Activated naive CD4-positive, alpha-beta T cell treated with anti-CD3 and anti-CD28 coated beads, Interleukin-2, amount 50 U/mL, for 72 hours (primary cell): Measurements from ENCODE around the gene ZRANB3. TPM values are rescaled to one million over a fixed set of nuclear protein-coding genes. Genes with fewer than 3 reads are reported as not detected.
"Not testable (repeated sequence)": the region's sequence is repeated elsewhere in the genome, so short reads cannot be mapped to it uniquely, and the experiment has no call there.

Experiments used
- ATAC-seq, 2 donors: fragments of 150-1000 bp; cut with Tn5 transposase; 2 replicates each; pipeline ENCODE4 v1.10.0; 2021; ENCODE audit warnings: mild to moderate bottlenecking in 2 of 2, moderate library complexity in 2 of 2
- DNase-seq, 2 donors: peaks; one replicate each; pipeline ENCODE4 v3.0.0; 2021 to 2022; ENCODE audit warnings: low spot score in 2 of 2
- H3K27ac Mint-ChIP-seq, 2 donors: one replicate each; pipeline ENCODE4 v1.8.0; 2022; ENCODE audit warnings: mild to moderate bottlenecking in 2 of 2, mixed read lengths in 2 of 2
- H3K36me3 Mint-ChIP-seq, 2 donors: one replicate each; pipeline ENCODE4 v1.8.0; 2022; ENCODE audit warnings: mixed read lengths in 2 of 2
- H3K9me3 Mint-ChIP-seq, 2 donors: one replicate each; pipeline ENCODE4 v1.8.0; 2022; ENCODE audit warnings: mixed read lengths in 2 of 2
- total RNA-seq, 2 donors: library from RNA; stranded (reverse); gene quantifications; one replicate each; pipeline ENCODE4 v1.2.3, GENCODE V29; 2022

The ZRANB3 gene
- total RNA-seq, 2 donors from 2014 or later: 13.3 to 37.9 TPM

DNA sequence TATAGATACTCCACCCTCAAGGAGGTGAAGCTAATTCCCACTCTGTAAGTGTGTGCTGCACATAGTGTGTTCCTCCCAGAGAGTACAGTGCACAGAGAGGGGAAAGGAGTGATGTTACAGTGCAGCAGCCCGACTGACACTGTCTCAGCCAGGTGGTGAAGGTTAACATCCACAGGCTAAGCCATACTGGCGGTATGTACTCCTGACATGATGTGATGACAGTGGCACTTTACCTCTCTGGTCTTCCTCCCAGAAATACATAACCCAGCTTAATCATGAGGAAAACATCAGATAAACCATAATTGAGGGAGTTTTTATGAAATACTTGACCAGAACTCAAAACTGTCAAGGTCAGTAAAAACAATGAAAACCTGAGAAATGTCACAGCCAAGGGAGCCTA lies 371.8 kb downstream of the ZRANB3 start:
- H3K36me3 Mint-ChIP-seq: peaks cover 24 to 50% of the 10 kb centered on the region in 2 donors
- ATAC-seq: no peak
- no peaks in the 10 kb centered on the region for H3K9me3 Mint-ChIP-seq

DNA sequence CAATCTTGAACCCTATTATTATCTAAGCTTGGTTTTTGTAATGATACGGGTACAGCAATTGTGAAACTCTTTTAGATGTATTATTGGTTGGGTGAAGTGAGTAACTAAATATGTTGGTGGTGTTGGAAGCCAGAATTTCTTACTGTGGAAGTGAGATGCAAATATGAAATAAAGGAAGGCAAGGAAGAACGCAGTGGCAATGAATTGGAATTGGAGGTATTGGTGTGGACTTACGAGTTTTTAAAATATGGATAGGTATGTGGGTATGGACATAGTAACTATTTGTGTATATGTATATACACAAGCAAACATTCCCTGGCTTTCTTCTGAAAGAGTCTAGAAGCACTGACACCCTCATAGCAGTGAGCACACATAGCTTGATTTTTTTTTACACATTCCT lies 373.2 kb downstream of the ZRANB3 start:
- ATAC-seq: no peak
- H3K27ac Mint-ChIP-seq: peak overlapping the region in 1 of 2 donors; percentile 8
- peaks cover 31 to 59% of the 10 kb centered on the region in 2 donors for H3K36me3 Mint-ChIP-seq
- H3K9me3 Mint-ChIP-seq: no peaks in the 10 kb centered on the region
- no peak for DNase-seq

More for the DNA sequence above, 371.8 kb downstream of the ZRANB3 start:
- no peak for DNase-seq
- H3K27ac Mint-ChIP-seq: no peak overlapping the region

DNA sequence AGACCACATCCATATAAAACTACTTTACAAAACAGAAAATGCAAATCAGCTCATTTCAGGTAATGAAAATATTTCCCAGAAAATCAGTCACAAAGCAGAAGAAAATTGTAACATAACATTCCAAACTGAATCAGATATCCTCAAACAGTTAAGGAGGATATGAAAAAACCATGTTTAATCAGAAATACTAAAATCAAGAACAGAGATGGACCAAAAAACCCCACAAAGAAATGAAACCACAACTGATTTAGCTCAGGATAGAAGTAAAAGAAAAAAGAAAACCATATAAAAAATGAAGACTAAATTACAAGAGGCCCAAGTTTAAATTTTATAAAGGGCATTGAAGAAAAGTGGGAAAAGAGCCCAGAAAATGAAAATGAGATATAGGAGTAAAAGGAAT lies 376.1 kb downstream of the ZRANB3 start:
- ATAC-seq (peak; percentile 31 to 63), DNase-seq (no peak)
- H3K27ac Mint-ChIP-seq: peak overlapping the region; percentile 23 to 82
- H3K9me3 Mint-ChIP-seq: no peaks in the 10 kb centered on the region
- peaks cover 38 to 74% of the 10 kb centered on the region in 2 donors for H3K36me3 Mint-ChIP-seq

GRCh38 chr2:135152361-135152760 lies 378.7 kb downstream of the ZRANB3 start:
- DNase-seq: no peak
- Mint-ChIP-seq H3K36me3 (peaks cover 28 to 48% of the 10 kb centered on the region in 2 donors), H3K27ac (no peak overlapping the region), H3K9me3 (no peaks in the 10 kb centered on the region)
- peak; percentile 26 to 73 for ATAC-seq

- DNase-seq (no peak), ATAC-seq (no peak)
- no peaks in the 10 kb centered on the region for H3K9me3 Mint-ChIP-seq
- peaks cover 28 to 43% of the 10 kb centered on the region in 2 donors for H3K36me3 Mint-ChIP-seq
- H3K27ac Mint-ChIP-seq: no peak overlapping the region
Measured at GRCh38 chr2:135151615-135152014, 379.4 kb downstream of the ZRANB3 start.

DNA sequence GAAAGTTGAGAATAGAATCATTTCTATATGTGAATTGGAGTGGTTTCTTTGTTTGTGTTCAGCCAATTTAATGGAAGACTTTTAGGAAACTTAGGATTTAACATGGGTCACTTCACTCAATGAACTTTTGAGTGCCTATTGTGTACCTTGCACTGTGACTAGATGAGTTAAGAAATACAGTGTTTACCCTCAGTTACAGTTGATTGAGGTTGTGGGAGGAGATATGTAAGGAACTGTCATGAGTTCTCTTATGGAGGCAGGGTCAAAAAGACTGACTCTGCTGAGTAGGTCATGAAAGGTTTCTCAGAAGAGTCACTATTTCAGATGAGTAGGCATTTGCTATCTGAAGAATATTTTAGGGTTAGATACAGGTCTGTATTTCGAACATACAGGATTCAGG lies 380.3 kb downstream of the ZRANB3 start:
- no peak for DNase-seq
- Mint-ChIP-seq H3K9me3 (no peaks in the 10 kb centered on the region), H3K27ac (no peak overlapping the region), H3K36me3 (peaks cover 27 to 37% of the 10 kb centered on the region in 2 donors)
- no peak for ATAC-seq

DNA sequence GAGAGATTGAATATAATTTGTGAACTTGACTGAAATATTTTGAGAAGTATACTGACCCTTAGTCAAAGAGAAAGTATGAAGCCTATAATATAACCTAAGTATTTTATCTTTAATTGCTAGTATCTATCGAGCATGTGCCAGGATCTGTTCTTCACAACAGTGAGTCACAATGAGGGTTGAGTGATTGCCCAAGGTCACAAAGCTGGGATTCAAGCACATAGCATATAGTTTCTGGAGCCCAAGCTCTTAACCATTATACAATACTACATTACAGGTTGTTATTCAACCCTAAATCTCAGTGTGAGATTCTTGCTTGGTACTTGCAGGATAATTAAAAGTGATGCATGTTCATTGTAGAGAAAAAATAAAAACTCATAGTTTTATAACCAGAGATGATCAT lies 381.8 kb downstream of the ZRANB3 start:
- H3K36me3 Mint-ChIP-seq: peaks cover 15 to 31% of the 10 kb centered on the region in 2 donors
- no peak for DNase-seq
- ATAC-seq: no peak
- no peaks in the 10 kb centered on the region for H3K9me3 Mint-ChIP-seq
- peak overlapping the region in 1 of 2 donors; percentile 7 for H3K27ac Mint-ChIP-seq

DNA sequence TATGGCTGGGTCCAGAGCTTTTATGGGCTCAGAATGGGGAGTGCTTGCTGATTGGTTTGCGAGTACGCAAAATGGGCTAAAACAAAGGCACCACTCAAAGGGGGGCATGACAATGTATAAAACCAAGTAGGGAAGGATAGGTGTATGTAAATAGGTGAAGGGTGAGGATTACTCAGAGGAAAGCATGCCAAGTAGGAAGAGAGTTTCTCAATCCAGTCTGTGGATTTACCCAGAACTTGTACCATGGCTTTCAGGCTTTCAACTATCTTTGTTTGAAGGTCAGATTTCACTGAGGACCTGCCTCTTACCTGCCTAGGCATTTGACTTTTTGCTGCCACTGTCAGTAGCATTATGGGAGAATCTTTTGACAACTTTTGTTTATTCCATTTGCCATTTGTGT lies 386.7 kb downstream of the ZRANB3 start:
- H3K9me3 Mint-ChIP-seq: peaks cover 0 to 6% of the 10 kb centered on the region in 2 donors
- H3K36me3 Mint-ChIP-seq: peaks cover 25 to 51% of the 10 kb centered on the region in 2 donors
- no peak for DNase-seq
- ATAC-seq: no peak
- no peak overlapping the region for H3K27ac Mint-ChIP-seq

DNA sequence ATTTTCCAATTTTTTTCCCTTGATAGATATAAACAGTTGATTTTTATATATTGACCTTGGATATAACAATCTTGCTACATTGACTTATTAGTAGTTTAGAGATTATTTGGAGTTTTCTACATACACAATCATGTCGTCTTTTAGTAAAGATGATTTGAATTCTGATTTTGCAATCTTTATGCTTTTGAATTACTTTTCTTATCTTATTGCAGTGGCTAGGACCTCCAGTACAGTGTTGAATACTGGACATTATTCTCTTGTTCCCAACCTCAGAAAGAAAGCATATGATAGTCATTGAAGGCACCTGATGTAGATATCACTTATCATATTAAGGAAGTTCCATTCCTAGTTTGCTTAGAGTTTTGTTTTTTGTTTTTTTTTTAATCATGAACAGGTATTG lies 388.7 kb downstream of the ZRANB3 start:
- Mint-ChIP-seq H3K27ac (no peak overlapping the region), H3K9me3 (peaks cover 0 to 6% of the 10 kb centered on the region in 2 donors), H3K36me3 (peaks cover 25 to 57% of the 10 kb centered on the region in 2 donors)
- ATAC-seq (no peak), DNase-seq (no peak)

DNA sequence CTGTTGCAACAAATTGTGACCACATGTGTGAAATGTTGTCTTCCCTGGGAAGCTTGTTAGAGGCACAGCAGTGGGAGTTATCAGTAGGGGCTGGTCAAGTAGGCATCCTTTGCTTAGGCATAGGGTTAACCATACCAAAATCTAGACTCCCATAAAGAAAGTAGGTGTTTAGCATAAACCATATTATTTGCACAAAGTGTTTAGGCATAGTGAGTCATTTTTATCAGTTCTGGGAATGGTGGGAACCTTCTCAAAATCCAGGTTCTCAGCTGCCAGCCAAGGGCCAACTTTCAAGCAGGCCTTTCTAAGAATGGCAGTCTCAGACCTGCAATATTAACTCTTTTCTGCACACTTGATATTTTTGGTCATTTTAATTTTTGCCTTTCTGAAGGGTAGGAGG lies 390.4 kb downstream of the ZRANB3 start:
- DNase-seq: no peak
- Mint-ChIP-seq H3K9me3 (peaks cover 0 to 6% of the 10 kb centered on the region in 2 donors), H3K27ac (no peak overlapping the region), H3K36me3 (peaks cover 34 to 70% of the 10 kb centered on the region in 2 donors)
- ATAC-seq: no peak

GRCh38 chr2:135132314-135132713 lies 398.7 kb downstream of the ZRANB3 start:
- Mint-ChIP-seq H3K27ac (no peak overlapping the region), H3K9me3 (no peaks in the 10 kb centered on the region), H3K36me3 (peaks cover 9 to 57% of the 10 kb centered on the region in 2 donors)
- ATAC-seq: no peak
- no peak for DNase-seq

GRCh38 chr2:135130751-135131150 lies 400.3 kb downstream of the ZRANB3 start:
- Mint-ChIP-seq H3K36me3 (peaks cover 5 to 51% of the 10 kb centered on the region in 2 donors), H3K9me3 (no peaks in the 10 kb centered on the region), H3K27ac (peak overlapping the region; percentile 10 to 73)
- DNase-seq (no peak), ATAC-seq (no peak)

- DNase-seq: no peak
- ATAC-seq: no peak
- H3K27ac Mint-ChIP-seq: peak overlapping the region in 1 of 2 donors; percentile 53
- peaks cover 5 to 24% of the 10 kb centered on the region in 2 donors for H3K36me3 Mint-ChIP-seq
- H3K9me3 Mint-ChIP-seq: no peaks in the 10 kb centered on the region
Measured at GRCh38 chr2:135125940-135126339, 405.1 kb downstream of the ZRANB3 start.

- ATAC-seq: peak; percentile 79 to 87
- H3K9me3 Mint-ChIP-seq: no peaks in the 10 kb centered on the region
- peak overlapping the region; percentile 53 to 81 for H3K27ac Mint-ChIP-seq
- no peak for DNase-seq
- H3K36me3 Mint-ChIP-seq: peaks cover 9 to 19% of the 10 kb centered on the region in 2 donors
Measured at GRCh38 chr2:135124924-135125886, 405.8 kb downstream of the ZRANB3 start.

DNA sequence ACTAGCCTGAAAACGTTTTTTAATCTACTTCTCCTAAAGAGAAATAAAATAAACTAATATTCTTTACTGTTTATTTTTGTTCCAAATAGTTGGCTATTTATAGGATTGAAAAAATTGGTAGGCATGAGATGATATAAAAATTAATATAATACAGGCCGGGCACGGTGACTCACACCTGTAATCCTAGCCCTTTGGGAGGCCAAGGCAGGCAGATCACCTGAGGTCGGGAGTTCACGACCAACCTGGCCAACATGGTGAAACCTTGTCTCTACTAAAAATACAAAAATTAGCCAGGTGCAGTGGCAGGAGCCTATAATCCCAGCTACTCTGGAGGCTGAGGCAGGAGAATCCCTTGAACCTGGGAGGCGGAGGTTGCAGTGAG lies 409.4 kb downstream of the ZRANB3 start:
- not testable (repeated sequence) for DNase-seq, ATAC-seq, H3K27ac Mint-ChIP-seq, H3K9me3 Mint-ChIP-seq, H3K36me3 Mint-ChIP-seq

DNA sequence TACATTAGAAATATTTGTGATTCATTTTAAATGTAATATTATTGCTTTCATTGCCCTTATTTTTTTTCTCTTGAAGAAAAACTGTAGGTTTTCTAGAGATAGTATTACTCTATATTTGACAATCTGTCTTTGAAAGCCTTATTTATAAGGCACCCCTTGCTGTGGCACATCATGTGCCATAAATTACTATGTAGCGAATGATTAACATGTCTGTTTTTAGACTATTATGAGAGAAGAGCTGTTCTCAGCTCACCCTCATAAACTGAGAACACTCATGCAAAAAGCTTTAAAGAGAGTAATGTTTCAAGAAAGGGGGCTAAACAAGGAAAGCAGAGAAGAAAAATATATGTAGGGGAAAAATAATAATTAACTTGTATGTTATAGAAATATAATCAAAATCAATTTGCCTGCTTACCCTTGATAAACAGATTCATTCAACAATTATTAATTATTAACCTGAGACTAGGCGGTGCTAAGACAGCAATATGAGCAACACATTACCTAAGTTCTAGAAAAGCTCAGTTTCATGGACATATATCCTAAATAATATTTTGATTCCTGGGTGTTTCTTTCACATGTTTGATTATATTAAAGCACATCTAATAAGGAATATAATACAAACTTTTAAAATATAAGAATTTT lies 409.9 kb downstream of the ZRANB3 start:
- no peak overlapping the region for H3K27ac Mint-ChIP-seq
- DNase-seq (no peak), ATAC-seq (no peak)
- H3K36me3 Mint-ChIP-seq: peaks cover 0 to 8% of the 10 kb centered on the region in 2 donors
- no peaks in the 10 kb centered on the region for H3K9me3 Mint-ChIP-seq

DNA sequence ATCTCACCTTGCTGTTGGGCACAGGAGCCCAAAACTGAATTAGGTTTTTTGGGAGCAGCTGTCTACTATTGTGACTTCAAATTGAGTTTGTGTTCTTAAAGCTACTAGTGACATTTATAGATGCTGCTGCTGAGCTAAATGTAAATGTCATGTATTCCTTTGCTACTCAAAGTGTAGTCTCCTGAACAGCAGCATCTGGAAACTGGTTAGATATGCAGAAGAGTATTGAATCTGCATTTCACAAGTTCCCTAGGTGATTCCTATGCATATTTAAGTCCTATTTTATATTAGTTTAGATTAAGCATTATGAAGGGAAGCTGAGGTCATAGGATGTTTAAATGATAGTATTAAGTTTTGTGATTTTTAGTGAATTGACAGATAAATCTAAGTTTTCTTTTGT lies 411.4 kb downstream of the ZRANB3 start:
- no peaks in the 10 kb centered on the region for H3K9me3 Mint-ChIP-seq
- H3K27ac Mint-ChIP-seq: no peak overlapping the region
- DNase-seq (no peak), ATAC-seq (no peak)
- peaks cover 0 to 8% of the 10 kb centered on the region in 2 donors for H3K36me3 Mint-ChIP-seq
